ENCODE data around the gene DHFR. TPM values are rescaled to one million over a fixed set of nuclear protein-coding genes. Genes with fewer than 3 reads are reported as not detected.
"Not testable (repeated sequence)": the region's sequence is repeated elsewhere in the genome, so short reads cannot be mapped to it uniquely, and the experiment has no call there.

Gene DHFR
- total RNA-seq, 4 donors from 2014 or later, result 6.2 to 22.7 (median 13.4) TPM

DNA sequence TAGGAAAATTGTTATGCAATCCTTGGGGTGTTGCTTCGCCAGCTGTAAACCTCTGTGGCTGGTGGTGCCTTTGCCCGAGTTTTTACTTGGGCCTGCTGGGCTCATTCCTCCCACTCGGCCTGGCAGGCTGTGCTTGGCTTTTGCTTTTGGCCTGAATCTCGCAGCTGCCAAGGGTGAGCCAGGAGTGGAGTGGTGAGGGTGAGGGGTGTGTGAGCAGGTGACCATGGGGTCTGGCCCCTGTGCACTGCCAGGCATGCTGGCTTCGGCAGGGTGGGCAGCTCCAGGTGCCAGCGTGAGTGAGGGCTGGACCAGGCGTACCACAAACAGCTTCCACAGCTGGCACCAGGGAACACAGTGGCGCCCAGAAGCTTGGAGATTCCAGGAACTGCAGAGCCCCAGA is 12.6 kb upstream of the DHFR start:
- no peak overlapping the region for H3K27ac ChIP-seq
- no peak for DNase-seq
- no peaks in the 10 kb centered on the region for H3K27me3 ChIP-seq
- intact Hi-C loops (cut with DNase I), result loop anchor here (10.0 kb wide), 1 partner anchor 183 kb away; the partner anchor contains the start of gene FAM151B
- H3K4me3 ChIP-seq, result no peak overlapping the region
- H3K9me3 ChIP-seq, result no peaks in the 10 kb centered on the region
- WGBS, 2 donors, result 62 to 67% methylated on average over 4 to 7 of the region's 8 CpGs
- peaks cover 0 to 83% (median 0%) of the 10 kb centered on the region in 3 donors for H3K36me3 ChIP-seq
- no peaks in the 10 kb centered on the region for H3K4me1 ChIP-seq
- TF ChIP-seq POLR2A (IDR thresholded peaks at IDR 0.05), result no peak
- TF ChIP-seq, protein P1, sequence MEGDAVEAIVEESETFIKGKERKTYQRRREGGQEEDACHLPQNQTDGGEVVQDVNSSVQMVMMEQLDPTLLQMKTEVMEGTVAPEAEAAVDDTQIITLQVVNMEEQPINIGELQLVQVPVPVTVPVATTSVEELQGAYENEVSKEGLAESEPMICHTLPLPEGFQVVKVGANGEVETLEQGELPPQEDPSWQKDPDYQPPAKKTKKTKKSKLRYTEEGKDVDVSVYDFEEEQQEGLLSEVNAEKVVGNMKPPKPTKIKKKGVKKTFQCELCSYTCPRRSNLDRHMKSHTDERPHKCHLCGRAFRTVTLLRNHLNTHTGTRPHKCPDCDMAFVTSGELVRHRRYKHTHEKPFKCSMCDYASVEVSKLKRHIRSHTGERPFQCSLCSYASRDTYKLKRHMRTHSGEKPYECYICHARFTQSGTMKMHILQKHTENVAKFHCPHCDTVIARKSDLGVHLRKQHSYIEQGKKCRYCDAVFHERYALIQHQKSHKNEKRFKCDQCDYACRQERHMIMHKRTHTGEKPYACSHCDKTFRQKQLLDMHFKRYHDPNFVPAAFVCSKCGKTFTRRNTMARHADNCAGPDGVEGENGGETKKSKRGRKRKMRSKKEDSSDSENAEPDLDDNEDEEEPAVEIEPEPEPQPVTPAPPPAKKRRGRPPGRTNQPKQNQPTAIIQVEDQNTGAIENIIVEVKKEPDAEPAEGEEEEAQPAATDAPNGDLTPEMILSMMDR (IDR thresholded peaks at IDR 0.05), result no peak

DNA sequence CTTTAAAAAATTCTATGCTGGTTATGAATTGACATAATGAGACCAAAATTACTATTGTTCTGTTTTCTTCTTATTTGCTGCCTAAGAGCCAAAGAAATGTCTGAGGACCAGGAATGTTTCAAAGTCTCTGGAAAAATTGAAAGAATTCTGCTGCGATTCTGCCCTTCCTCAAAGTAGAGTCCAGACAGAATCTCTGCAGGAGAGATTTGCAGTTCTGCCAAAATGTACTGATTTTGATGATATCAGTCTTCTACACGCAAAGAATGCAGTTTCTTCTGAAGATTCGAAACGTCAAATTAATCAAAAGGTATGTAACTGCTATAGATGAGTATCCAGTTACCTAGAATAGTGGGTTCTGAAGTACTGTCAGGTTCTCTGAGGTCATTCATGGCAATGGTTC is 10.3 kb upstream of the DHFR start:
- intact Hi-C loops (cut with DNase I), result loop anchor here (10.0 kb wide), 1 partner anchor 180 kb away; the partner anchor contains the start of gene FAM151B

GRCh38 chr5:80662108-80662507 is 7.3 kb upstream of the DHFR start:
- TF ChIP-seq, protein P1 (IDR thresholded peaks at IDR 0.05), result no peak
- TF ChIP-seq POLR2A (IDR thresholded peaks at IDR 0.05), result no peak
- no peaks in the 10 kb centered on the region for H3K4me1 ChIP-seq
- H3K9me3 ChIP-seq, result no peaks in the 10 kb centered on the region
- WGBS, 2 donors, result 0 to 53% methylated on average over 1 of the region's 1 CpG
- no peaks in the 10 kb centered on the region for H3K27me3 ChIP-seq
- DNase-seq, result no peak
- H3K36me3 ChIP-seq, result peaks cover 0 to 95% (median 16%) of the 10 kb centered on the region in 3 donors
- intact Hi-C loops (cut with DNase I), result loop anchor here (10.0 kb wide), 1 partner anchor 177 kb away; the partner anchor contains the start of gene FAM151B
- no peak overlapping the region for H3K27ac ChIP-seq
- H3K4me3 ChIP-seq, result no peak overlapping the region

More for the DNA sequence above, 10.3 kb upstream of the DHFR start:
- Histone ChIP-seq H3K27me3 (no peaks in the 10 kb centered on the region), H3K27ac (no peak overlapping the region), H3K4me1 (no peaks in the 10 kb centered on the region), H3K9me3 (no peaks in the 10 kb centered on the region), H3K36me3 (peaks cover 0 to 90% (median 0%) of the 10 kb centered on the region in 3 donors), H3K4me3 (no peak overlapping the region)
- WGBS, 2 donors, result 89 to 93% methylated on average over 4 of the region's 4 CpGs
- TF ChIP-seq POLR2A (IDR thresholded peaks at IDR 0.05), result no peak
- TF ChIP-seq, protein P1 (IDR thresholded peaks at IDR 0.05), result no peak
- DNase-seq, result no peak

DNA sequence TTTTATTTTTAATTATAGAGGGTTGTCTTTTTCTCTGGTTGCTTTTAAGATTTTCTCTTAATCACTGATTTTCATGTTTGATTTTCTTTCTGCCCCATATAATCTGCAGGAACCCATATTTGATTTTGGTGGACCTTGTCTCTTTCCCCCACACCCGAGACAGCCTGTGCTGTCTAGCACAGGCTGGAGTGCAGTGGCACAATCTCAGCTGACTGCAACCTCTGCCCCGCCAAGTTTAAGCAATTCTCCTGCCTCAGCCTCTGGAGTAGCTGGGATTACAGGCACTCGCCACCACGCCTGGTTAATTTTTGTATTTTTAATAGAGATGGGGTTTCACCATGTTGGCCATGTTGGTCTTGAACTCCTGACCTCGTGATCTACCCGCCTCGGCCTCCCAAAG is 5.9 kb upstream of the DHFR start:
- not testable (repeated sequence) for H3K9me3 ChIP-seq, H3K27me3 ChIP-seq, H3K4me3 ChIP-seq, DNase-seq, H3K27ac ChIP-seq, H3K4me1 ChIP-seq
- WGBS, 2 donors, result 86 to 89% methylated on average over 7 of the region's 7 CpGs
- intact Hi-C loops (cut with DNase I), result loop anchor here (10.0 kb wide), 1 partner anchor 176 kb away; the partner anchor contains the start of gene FAM151B
- peaks cover 0 to 93% (median 18%) of the 10 kb centered on the region in 3 donors for H3K36me3 ChIP-seq

GRCh38 chr5:80659106-80659505 is 4.3 kb upstream of the DHFR start:
- peaks cover 8 to 17% (median 10%) of the 10 kb centered on the region in 3 donors for H3K4me1 ChIP-seq
- no peaks in the 10 kb centered on the region for H3K9me3 ChIP-seq
- no peaks in the 10 kb centered on the region for H3K27me3 ChIP-seq
- WGBS, 2 donors, result 86 to 94% methylated on average over 5 of the region's 5 CpGs
- no peak overlapping the region for H3K4me3 ChIP-seq
- TF ChIP-seq POLR2A (IDR thresholded peaks at IDR 0.05), result no peak
- intact Hi-C loops (cut with DNase I), result no loop called here
- no peak for DNase-seq
- peaks cover 0 to 77% (median 18%) of the 10 kb centered on the region in 3 donors for H3K36me3 ChIP-seq
- H3K27ac ChIP-seq, result no peak overlapping the region

- peaks cover 0 to 53% (median 18%) of the 10 kb centered on the region in 3 donors for H3K36me3 ChIP-seq
- WGBS, 2 donors, result 0 to 59% methylated on average over 1 of the region's 1 CpG
- no peaks in the 10 kb centered on the region for H3K9me3 ChIP-seq
- no peak overlapping the region for H3K4me3 ChIP-seq
- intact Hi-C loops (cut with DNase I), result no loop called here
- TF ChIP-seq POLR2A (IDR thresholded peaks at IDR 0.05), result no peak
- TF ChIP-seq, protein P1 (IDR thresholded peaks at IDR 0.05), result no peak
- DNase-seq, result no peak
- H3K27ac ChIP-seq, result no peak overlapping the region
- H3K4me1 ChIP-seq, result peaks cover 17 to 30% (median 21%) of the 10 kb centered on the region in 3 donors
- no peaks in the 10 kb centered on the region for H3K27me3 ChIP-seq
These were observed 1.6 kb upstream of the DHFR start for GRCh38 chr5:80656425-80656824.

Measured in esophagus squamous epithelium (tissue), 5 donors.